Vagina (tissue), 2 donors: ENCODE results near the gene AURKA.

ENCODE experiments used
- CTCF ChIP-seq, 3 experiments: fragments of 450-650 bp in 2 of 3; fragments of 200-600 bp in 1 of 3; sonication (generic) in 1 of 3; IDR thresholded peaks; one replicate each; pipeline ENCODE4 v1.5.1; 2017 to 2019; ENCODE audit warnings: antibody characterized with exemption in 3 of 3, mild to moderate bottlenecking in 2 of 3, moderate library complexity in 2 of 3
- POLR2A ChIP-seq, 2 donors: fragments of 450-650 bp; IDR thresholded peaks; one replicate each; pipeline ENCODE4 v1.6.1; 2017; ENCODE audit warnings: antibody characterized with exemption in 2 of 2, mild to moderate bottlenecking in 2 of 2, moderate library complexity in 2 of 2
- POLR2AphosphoS5 ChIP-seq, 2 donors: sonication (generic); formaldehyde crosslinking; IDR thresholded peaks; one replicate each; pipeline ENCODE4 v1.9.0; 2017; ENCODE audit warnings: antibody characterized with exemption in 2 of 2, mild to moderate bottlenecking in 2 of 2, low read depth in 1 of 2; ENCODE audit not compliant: insufficient read depth in 1 of 2

GRCh38 chr20:56433880-56434255 lies 41.9 kb upstream of the AURKA start:
- TF ChIP-seq POLR2A (IDR thresholded peaks at IDR 0.05) = no peak
- TF ChIP-seq CTCF (IDR thresholded peaks at IDR 0.05) = no peak
- no peak for TF ChIP-seq POLR2AphosphoS5 (IDR thresholded peaks at IDR 0.05; ENCODE audit: insufficient read depth in 1 of 2, low read depth in 1 of 2)
